Panc1 (cell line): Measurements from ENCODE around the gene PTPN11.

Experiments used
- CTCF ChIP-seq: fragments of 450-650 bp; IDR thresholded peaks from 2 replicates; pipeline ENCODE4 v1.5.1; 2017; ENCODE audit warnings: mild to moderate bottlenecking
- POLR2AphosphoS5 ChIP-seq: IDR thresholded peaks from 2 replicates; pipeline ENCODE4 v1.6.1; 2012; ENCODE audit warnings: mild to moderate bottlenecking, low read depth, low read length, moderate library complexity
- REST ChIP-seq, 2 experiments: IDR thresholded peaks; 2 replicates each; pipeline ENCODE4 v1.6.1; 2011 to 2012; ENCODE audit warnings: low read depth in 2 of 2, control low read depth in 1 of 2, low read length in 1 of 2, mild to moderate bottlenecking in 1 of 2, moderate library complexity in 1 of 2; ENCODE audit not compliant: insufficient read depth in 1 of 2
- SIN3A ChIP-seq: IDR thresholded peaks from 2 replicates; pipeline ENCODE4 v1.6.1; 2012; ENCODE audit warnings: low read depth, mild to moderate bottlenecking, low read length, moderate library complexity, borderline replicate concordance; ENCODE audit not compliant: insufficient read depth

GRCh38 chr12:112409906-112410244, 8.9 kb upstream of the PTPN11 start:
- no peak for TF ChIP-seq CTCF
- no peak for TF ChIP-seq SIN3A
- TF ChIP-seq REST (IDR thresholded peaks at IDR 0.05; ENCODE audit: insufficient read depth in 1 of 2, low read depth in 2 of 2, low read length in 1 of 2), result no peak
- TF ChIP-seq POLR2AphosphoS5, result no peak
